Measurements from ENCODE around the gene MICAL3. TPM values are rescaled to one million over a fixed set of nuclear protein-coding genes. Genes with fewer than 3 reads are reported as not detected.
A peak's percentile ranks its signal among the peaks of the same experiment; 100 is the strongest.

The MICAL3 gene
- polyA plus RNA-seq, 1 of the 3 experiments (the other 2 are of a cell fraction), result 83.1 TPM

DNA sequence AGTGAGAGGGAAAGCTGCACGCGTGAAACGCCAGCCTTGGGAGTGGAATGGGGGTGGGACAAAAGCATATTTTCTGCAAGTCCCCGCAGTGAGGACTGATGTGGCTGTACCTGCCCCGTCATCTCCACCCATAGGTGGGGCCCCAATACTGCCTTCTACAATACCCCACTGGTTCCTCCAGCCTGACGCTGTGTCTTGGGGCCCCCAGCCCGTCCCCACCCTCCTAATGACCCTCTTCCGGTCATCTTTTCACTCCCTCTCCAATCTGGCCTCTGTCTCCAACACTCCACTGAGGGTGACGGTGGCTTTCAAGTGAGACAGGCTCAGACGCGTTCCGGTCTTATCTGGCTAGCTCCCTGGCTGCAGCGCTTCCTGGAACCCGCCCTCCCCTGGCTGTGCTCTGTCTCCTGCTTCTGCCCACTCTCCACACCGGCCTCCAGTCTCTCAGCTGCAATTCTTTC lies 104.2 kb downstream of the MICAL3 start:
- DNase-seq, result peak; percentile 79
- H3K27ac ChIP-seq (ENCODE audit: low read depth in 2 of 2, low read length in 1 of 2), result peak overlapping the region in 1 of 2 experiments; percentile 92; a peak in 2 of 4 replicates
- H3K4me1 ChIP-seq (ENCODE audit: control insufficient read depth in 1 of 2, insufficient read depth in 2 of 2, low read depth in 1 of 2, low read length in 1 of 2), result peaks cover 23 to 59% of the 10 kb centered on the region in 2 experiments
- peaks cover 85% of the 10 kb centered on the region for H3K79me2 ChIP-seq (ENCODE audit: insufficient read depth)
- H4K20me1 ChIP-seq (ENCODE audit: insufficient read depth), result peaks cover 73% of the 10 kb centered on the region
- TF ChIP-seq SMC3 (IDR thresholded peaks at IDR 0.05; ENCODE audit: low read depth, low read length), result 0 out of 2 replicates have a peak, but pooled peaks have one; percentile 4
- no peak for TF ChIP-seq FOXM1 (IDR thresholded peaks at IDR 0.05; ENCODE audit: low read depth)
- peak; percentile 15 for TF ChIP-seq RAD21 (IDR thresholded peaks at IDR 0.05; ENCODE audit: low read length)
- no peak for TF ChIP-seq TAF1 (IDR thresholded peaks at IDR 0.05; ENCODE audit: borderline replicate concordance, low read depth, low read length)
- TF ChIP-seq, protein P1, sequence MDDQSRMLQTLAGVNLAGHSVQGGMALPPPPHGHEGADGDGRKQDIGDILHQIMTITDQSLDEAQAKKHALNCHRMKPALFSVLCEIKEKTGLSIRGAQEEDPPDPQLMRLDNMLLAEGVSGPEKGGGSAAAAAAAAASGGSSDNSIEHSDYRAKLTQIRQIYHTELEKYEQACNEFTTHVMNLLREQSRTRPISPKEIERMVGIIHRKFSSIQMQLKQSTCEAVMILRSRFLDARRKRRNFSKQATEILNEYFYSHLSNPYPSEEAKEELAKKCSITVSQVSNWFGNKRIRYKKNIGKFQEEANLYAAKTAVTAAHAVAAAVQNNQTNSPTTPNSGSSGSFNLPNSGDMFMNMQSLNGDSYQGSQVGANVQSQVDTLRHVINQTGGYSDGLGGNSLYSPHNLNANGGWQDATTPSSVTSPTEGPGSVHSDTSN (IDR thresholded peaks at IDR 0.05), result no peak
- peaks cover 14% of the 10 kb centered on the region for H3F3A ChIP-seq (replicated peaks; ENCODE audit: insufficient read depth)
- POLR2A ChIA-PET, result interaction anchor here (1.3 kb wide), 1 partner anchor 157 kb away, joined by 5 read pairs; the partner anchor contains the start of gene PEX26
- H3K27me3 ChIP-seq (ENCODE audit: insufficient read depth), result no peaks in the 10 kb centered on the region
- no peak overlapping the region for H3K4me3 ChIP-seq (ENCODE audit: low read depth in 2 of 2, low read length in 1 of 2)
- CTCF ChIA-PET, result interaction anchor here (0.8 to 3.9 kb wide), 11 partner anchors 10 to 157 kb away, joined by 3 to 14 read pairs (median 5); partner anchors contain the start of genes MICAL3 and PEX26
- no peak overlapping the region for H3K4me2 ChIP-seq
- H3K9ac ChIP-seq, result no peak overlapping the region
- H3K9me2 ChIP-seq, result no peaks in the 10 kb centered on the region
- 57% methylated on average over 15 of the region's 15 CpGs for WGBS (ENCODE audit: low lambda C conversion rate)
- H3K36me3 ChIP-seq (replicated peaks in 1 of 2; ENCODE audit: control insufficient read depth in 1 of 2, insufficient read depth in 2 of 2, low read length in 1 of 2), result no peaks in the 10 kb centered on the region
- H2AFZ ChIP-seq (ENCODE audit: low read depth), result no peak overlapping the region
- no peaks in the 10 kb centered on the region for H3K9me3 ChIP-seq

DNA sequence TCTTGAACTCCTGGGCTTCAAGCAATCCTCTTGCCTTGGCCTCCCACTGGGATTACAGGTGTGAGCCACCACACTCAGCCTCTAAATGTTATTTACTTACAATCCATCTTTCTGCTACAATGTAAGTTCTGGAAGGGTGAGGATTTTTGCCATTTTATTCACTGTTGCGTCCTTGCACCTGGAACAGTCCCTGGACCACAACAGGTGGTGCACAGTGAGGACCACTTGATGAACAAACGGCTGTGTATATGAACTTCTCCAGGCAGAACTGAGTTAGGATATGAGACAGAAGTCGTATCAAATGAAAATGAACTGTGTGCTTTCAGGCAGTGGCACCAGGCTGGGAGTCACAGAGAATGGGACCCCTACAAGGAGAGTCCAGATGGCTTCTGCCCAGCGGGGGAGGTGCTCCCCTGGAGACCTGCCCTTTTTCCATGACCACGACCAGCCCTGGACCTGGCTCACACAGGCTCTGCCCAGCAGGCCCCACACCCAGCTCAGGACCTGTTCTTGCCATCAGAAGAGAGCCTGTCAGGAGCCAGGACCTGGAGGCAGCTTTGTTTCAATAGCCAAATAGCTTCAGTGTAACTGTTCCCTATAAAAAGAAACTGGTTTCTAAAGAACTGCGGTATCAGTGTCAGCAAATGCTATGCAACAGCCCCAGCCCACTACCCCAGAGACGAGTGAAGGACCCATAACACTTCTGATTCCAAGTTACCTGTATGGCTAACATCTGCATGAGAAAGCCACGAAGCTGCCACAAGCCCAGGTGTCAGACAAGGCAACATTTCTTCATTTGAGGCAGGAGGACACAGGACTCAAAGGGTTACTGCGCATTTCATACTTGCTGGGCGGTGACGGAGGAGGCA lies 104.9 kb downstream of the MICAL3 start:
- H3K4me1 ChIP-seq (ENCODE audit: control insufficient read depth in 1 of 2, insufficient read depth in 2 of 2, low read depth in 1 of 2, low read length in 1 of 2), result peaks cover 20 to 58% of the 10 kb centered on the region in 2 experiments
- no peak overlapping the region for H3K4me3 ChIP-seq (ENCODE audit: low read depth in 2 of 2, low read length in 1 of 2)
- H3F3A ChIP-seq (replicated peaks; ENCODE audit: insufficient read depth), result peaks cover 14% of the 10 kb centered on the region
- peaks cover 84% of the 10 kb centered on the region for H3K79me2 ChIP-seq (ENCODE audit: insufficient read depth)
- ChIA-PET CTCF (interaction anchor here (0.6 to 3.9 kb wide), 12 partner anchors 9 to 157 kb away, joined by 3 to 14 read pairs (median 6); partner anchors contain the start of gene MICAL3), POLR2A (interaction anchor here (1.3 kb wide), 1 partner anchor 158 kb away, joined by 5 read pairs; the partner anchor contains the start of gene PEX26)
- no peak overlapping the region for H3K4me2 ChIP-seq
- H3K27me3 ChIP-seq (ENCODE audit: insufficient read depth), result no peaks in the 10 kb centered on the region
- peaks cover 68% of the 10 kb centered on the region for H4K20me1 ChIP-seq (ENCODE audit: insufficient read depth)
- no peak overlapping the region for H2AFZ ChIP-seq (ENCODE audit: low read depth)
- H3K27ac ChIP-seq (ENCODE audit: low read depth in 2 of 2, low read length in 1 of 2), result peak overlapping the region in 1 of 2 experiments; percentile 92; a peak in 2 of 4 replicates
- no peaks in the 10 kb centered on the region for H3K36me3 ChIP-seq (replicated peaks in 1 of 2; ENCODE audit: control insufficient read depth in 1 of 2, insufficient read depth in 2 of 2, low read length in 1 of 2)
- H3K9me2 ChIP-seq, result no peaks in the 10 kb centered on the region
- no peaks in the 10 kb centered on the region for H3K9me3 ChIP-seq
- WGBS (ENCODE audit: low lambda C conversion rate), result 80% methylated on average over 11 of the region's 11 CpGs
- no peak overlapping the region for H3K9ac ChIP-seq
- DNase-seq, result peak; percentile 59
- TF ChIP-seq EZH2phosphoT487 (IDR thresholded peaks at IDR 0.05; ENCODE audit: borderline replicate concordance, low read depth) (no peak), FOXM1 (IDR thresholded peaks at IDR 0.05; ENCODE audit: low read depth) (no peak), YY1 (IDR thresholded peaks at IDR 0.05; ENCODE audit: low read depth) (no peak), TEAD4 (IDR thresholded peaks at IDR 0.05; ENCODE audit: borderline replicate concordance, insufficient read depth) (no peak), RAD21 (IDR thresholded peaks at IDR 0.05; ENCODE audit: low read length) (no peak), NRF1 (IDR thresholded peaks at IDR 0.05; ENCODE audit: low read depth, low read length) (no peak), MXI1 (IDR thresholded peaks at IDR 0.05; ENCODE audit: low read depth, low read length) (no peak), ELF1 (IDR thresholded peaks at IDR 0.05) (no peak), POLR2AphosphoS5 (IDR thresholded peaks at IDR 0.05; ENCODE audit: low read depth, low read length) (no peak), GATA2 (CRISPR knock-in tag; IDR thresholded peaks at IDR 0.05) (no peak), RXRA (IDR thresholded peaks at IDR 0.05; ENCODE audit: borderline replicate concordance, low read depth) (no peak)
- TF ChIP-seq, protein P2, sequence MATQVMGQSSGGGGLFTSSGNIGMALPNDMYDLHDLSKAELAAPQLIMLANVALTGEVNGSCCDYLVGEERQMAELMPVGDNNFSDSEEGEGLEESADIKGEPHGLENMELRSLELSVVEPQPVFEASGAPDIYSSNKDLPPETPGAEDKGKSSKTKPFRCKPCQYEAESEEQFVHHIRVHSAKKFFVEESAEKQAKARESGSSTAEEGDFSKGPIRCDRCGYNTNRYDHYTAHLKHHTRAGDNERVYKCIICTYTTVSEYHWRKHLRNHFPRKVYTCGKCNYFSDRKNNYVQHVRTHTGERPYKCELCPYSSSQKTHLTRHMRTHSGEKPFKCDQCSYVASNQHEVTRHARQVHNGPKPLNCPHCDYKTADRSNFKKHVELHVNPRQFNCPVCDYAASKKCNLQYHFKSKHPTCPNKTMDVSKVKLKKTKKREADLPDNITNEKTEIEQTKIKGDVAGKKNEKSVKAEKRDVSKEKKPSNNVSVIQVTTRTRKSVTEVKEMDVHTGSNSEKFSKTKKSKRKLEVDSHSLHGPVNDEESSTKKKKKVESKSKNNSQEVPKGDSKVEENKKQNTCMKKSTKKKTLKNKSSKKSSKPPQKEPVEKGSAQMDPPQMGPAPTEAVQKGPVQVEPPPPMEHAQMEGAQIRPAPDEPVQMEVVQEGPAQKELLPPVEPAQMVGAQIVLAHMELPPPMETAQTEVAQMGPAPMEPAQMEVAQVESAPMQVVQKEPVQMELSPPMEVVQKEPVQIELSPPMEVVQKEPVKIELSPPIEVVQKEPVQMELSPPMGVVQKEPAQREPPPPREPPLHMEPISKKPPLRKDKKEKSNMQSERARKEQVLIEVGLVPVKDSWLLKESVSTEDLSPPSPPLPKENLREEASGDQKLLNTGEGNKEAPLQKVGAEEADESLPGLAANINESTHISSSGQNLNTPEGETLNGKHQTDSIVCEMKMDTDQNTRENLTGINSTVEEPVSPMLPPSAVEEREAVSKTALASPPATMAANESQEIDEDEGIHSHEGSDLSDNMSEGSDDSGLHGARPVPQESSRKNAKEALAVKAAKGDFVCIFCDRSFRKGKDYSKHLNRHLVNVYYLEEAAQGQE (IDR thresholded peaks at IDR 0.05; ENCODE audit: low read depth, low read length), result no peak
- TF ChIP-seq, protein P3, sequence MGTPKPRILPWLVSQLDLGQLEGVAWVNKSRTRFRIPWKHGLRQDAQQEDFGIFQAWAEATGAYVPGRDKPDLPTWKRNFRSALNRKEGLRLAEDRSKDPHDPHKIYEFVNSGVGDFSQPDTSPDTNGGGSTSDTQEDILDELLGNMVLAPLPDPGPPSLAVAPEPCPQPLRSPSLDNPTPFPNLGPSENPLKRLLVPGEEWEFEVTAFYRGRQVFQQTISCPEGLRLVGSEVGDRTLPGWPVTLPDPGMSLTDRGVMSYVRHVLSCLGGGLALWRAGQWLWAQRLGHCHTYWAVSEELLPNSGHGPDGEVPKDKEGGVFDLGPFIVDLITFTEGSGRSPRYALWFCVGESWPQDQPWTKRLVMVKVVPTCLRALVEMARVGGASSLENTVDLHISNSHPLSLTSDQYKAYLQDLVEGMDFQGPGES (IDR thresholded peaks at IDR 0.05; ENCODE audit: low read depth, low read length), result no peak
- TF ChIP-seq, protein P4, sequence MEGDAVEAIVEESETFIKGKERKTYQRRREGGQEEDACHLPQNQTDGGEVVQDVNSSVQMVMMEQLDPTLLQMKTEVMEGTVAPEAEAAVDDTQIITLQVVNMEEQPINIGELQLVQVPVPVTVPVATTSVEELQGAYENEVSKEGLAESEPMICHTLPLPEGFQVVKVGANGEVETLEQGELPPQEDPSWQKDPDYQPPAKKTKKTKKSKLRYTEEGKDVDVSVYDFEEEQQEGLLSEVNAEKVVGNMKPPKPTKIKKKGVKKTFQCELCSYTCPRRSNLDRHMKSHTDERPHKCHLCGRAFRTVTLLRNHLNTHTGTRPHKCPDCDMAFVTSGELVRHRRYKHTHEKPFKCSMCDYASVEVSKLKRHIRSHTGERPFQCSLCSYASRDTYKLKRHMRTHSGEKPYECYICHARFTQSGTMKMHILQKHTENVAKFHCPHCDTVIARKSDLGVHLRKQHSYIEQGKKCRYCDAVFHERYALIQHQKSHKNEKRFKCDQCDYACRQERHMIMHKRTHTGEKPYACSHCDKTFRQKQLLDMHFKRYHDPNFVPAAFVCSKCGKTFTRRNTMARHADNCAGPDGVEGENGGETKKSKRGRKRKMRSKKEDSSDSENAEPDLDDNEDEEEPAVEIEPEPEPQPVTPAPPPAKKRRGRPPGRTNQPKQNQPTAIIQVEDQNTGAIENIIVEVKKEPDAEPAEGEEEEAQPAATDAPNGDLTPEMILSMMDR (IDR thresholded peaks at IDR 0.05), result no peak
